H1 (cell line): ENCODE measurements around the gene PREX1. TPM values are rescaled to one million over a fixed set of nuclear protein-coding genes. Genes with fewer than 3 reads are reported as not detected.

Experiments used
- CHD7 ChIP-seq: fragments of 300-600 bp; sonication (generic); IDR thresholded peaks from 2 replicates; pipeline ENCODE4 v1.7.1; 2012; ENCODE audit warnings: low read length, moderate library complexity, mild to moderate bottlenecking, inconsistent platforms; ENCODE audit not compliant: insufficient replicate concordance
- polyA plus RNA-seq, 7 experiments: library from polyadenylated mRNA; depleted of rRNA in 3 of 7; stranded (reverse) in 5 of 7; unstranded in 2 of 7; fragments of >200 nt in 5 of 7; fragments of 200-250 nt in 2 of 7; gene quantifications; 1 replicate in 5 of 7; 2 replicates in 1 of 7; 4 replicates in 1 of 7; pipeline versions ENCODE4 v1.2.1 to v1.2.3, GENCODE V29; 2011 to 2013; ENCODE audit warnings: missing spikeins in 2 of 7, mixed read lengths in 2 of 7
- total RNA-seq: library from RNA; stranded (reverse); fragmentation: NEBNext Ultra II Directional; extraction: Animal tissue kit (Norgen Biotek cat#: 25700); gene quantifications from 2 replicates; pipeline ENCODE4 v1.2.1, GENCODE V29; 2021

Gene PREX1
- total and polyA plus RNA-seq, 2 of the 8 experiments (the other 6 are each of a cell fraction or from before 2014, with no cell fraction given) = 10.7 to 12.8 TPM

- TF ChIP-seq CHD7 = no peak
Observed at GRCh38 chr20:48807586-48808381, 20.0 kb downstream of the PREX1 start (continued).
